Body of pancreas (tissue), 4 donors: ENCODE data around the gene TBC1D32.

ENCODE experiments used
- CTCF ChIP-seq, 7 experiments: fragments of 450-650 bp in 4 of 7; fragments of 200-600 bp in 3 of 7; sonication (generic) in 3 of 7; IDR thresholded peaks; one replicate each; pipeline ENCODE4 v1.5.1; 2016 to 2019; ENCODE audit warnings: antibody characterized with exemption in 7 of 7
- POLR2A ChIP-seq, 3 donors: fragments of 450-650 bp; IDR thresholded peaks; one replicate each; pipeline ENCODE4 v1.6.1; 2016; ENCODE audit warnings: antibody characterized with exemption in 3 of 3, mild to moderate bottlenecking in 2 of 3

DNA sequence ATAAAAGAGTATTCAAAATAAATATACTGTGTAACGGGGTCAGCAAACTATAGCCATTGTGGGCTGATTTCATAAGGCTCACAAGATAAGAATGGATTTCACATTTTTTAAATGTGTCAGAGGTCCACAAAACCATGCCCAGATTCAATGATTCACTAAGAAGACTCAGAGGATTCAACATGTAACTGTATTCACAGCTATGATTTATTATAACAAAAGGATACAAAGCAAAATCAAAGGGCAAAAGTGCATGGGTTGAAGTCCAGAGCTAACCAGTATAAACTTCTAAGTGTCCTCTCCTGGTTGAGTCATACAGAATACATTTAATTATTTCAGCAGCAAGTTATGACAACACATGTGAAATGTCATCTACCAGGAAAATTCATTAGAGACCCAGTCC, 49.2 kb downstream of the TBC1D32 start:
- no peak for TF ChIP-seq CTCF (IDR thresholded peaks at IDR 0.05)
- TF ChIP-seq POLR2A (IDR thresholded peaks at IDR 0.05): no peak
